Measurements from ENCODE around the gene TSPYL6.

TSPYL6 gene

GRCh38 chr2:54212456-54212855 lies 43.6 kb downstream of the TSPYL6 start:
- DNase-seq (ENCODE audit: extremely low read depth, low read depth), result peak; percentile 31
- no peak for TF ChIP-seq CTCF (IDR thresholded peaks at IDR 0.05; ENCODE audit: low read depth, low read length)

GRCh38 chr2:54209379-54209778 lies 46.6 kb downstream of the TSPYL6 start:
- no peak for TF ChIP-seq CTCF (IDR thresholded peaks at IDR 0.05; ENCODE audit: low read depth, low read length)
- DNase-seq (ENCODE audit: extremely low read depth, low read depth), result no peak

GRCh38 chr2:54208364-54209240 lies 47.4 kb downstream of the TSPYL6 start:
- peak; percentile 14 for DNase-seq (ENCODE audit: extremely low read depth, low read depth)
- no peak for TF ChIP-seq CTCF (IDR thresholded peaks at IDR 0.05; ENCODE audit: low read depth, low read length)

- no peak for DNase-seq (ENCODE audit: extremely low read depth, low read depth)
- no peak for TF ChIP-seq CTCF (IDR thresholded peaks at IDR 0.05; ENCODE audit: low read depth, low read length)
Measured at GRCh38 chr2:54207666-54208195, 48.3 kb downstream of the TSPYL6 start.

- no peak for DNase-seq (ENCODE audit: extremely low read depth, low read depth)
- peak; percentile 35 for TF ChIP-seq CTCF (IDR thresholded peaks at IDR 0.05; ENCODE audit: low read depth, low read length)
Measured at GRCh38 chr2:54206596-54206995, 49.4 kb downstream of the TSPYL6 start.

GRCh38 chr2:54204476-54204875 lies 51.6 kb downstream of the TSPYL6 start:
- DNase-seq (ENCODE audit: extremely low read depth, low read depth), result no peak
- no peak for TF ChIP-seq CTCF (IDR thresholded peaks at IDR 0.05; ENCODE audit: low read depth, low read length)
